Neural crest cell (in vitro differentiated cells): ENCODE measurements around the gene OSBPL6. TPM values are rescaled to one million over a fixed set of nuclear protein-coding genes. Genes with fewer than 3 reads are reported as not detected.

Source experiments
- DNase-seq: peaks from one replicate; pipeline ENCODE4 v3.0.0; 2021; ENCODE audit warnings: low read depth, mixed read lengths, low spot score
- H3K27ac Mint-ChIP-seq: one replicate; pipeline ENCODE4 v1.8.0; 2021; ENCODE audit warnings: mild to moderate bottlenecking, mixed read lengths; ENCODE audit not compliant: unreplicated experiment
- H3K27me3 Mint-ChIP-seq: 2 replicates; pipeline ENCODE4 v1.8.0; 2021; ENCODE audit warnings: low read depth, mild to moderate bottlenecking, mixed read lengths
- H3K36me3 Mint-ChIP-seq: 2 replicates; pipeline ENCODE4 v1.8.0; 2021; ENCODE audit warnings: low read depth, mild to moderate bottlenecking, mixed read lengths
- H3K4me1 Mint-ChIP-seq: 2 replicates; pipeline ENCODE4 v1.8.0; 2021; ENCODE audit warnings: mixed read lengths
- H3K4me3 Mint-ChIP-seq: one replicate; pipeline ENCODE4 v1.8.0; 2021; ENCODE audit warnings: mild to moderate bottlenecking, mixed read lengths
- H3K9me3 Mint-ChIP-seq: 2 replicates; pipeline ENCODE4 v1.8.0; 2021; ENCODE audit warnings: mixed read lengths
- total RNA-seq: library from RNA; stranded (reverse); gene quantifications from 2 replicates; pipeline ENCODE4 v1.2.1, GENCODE V29; 2021
- TF ChIP-seq, protein P1 (sequence below): fragments of 200-600 bp; sonication (generic); conservative IDR thresholded peaks from 2 replicates; pipeline ENCODE4 v1.5.0; 2021; ENCODE audit warnings: antibody characterized with exemption, mild to moderate bottlenecking

OSBPL6 gene
- total RNA-seq, 1 donor from 2014 or later = 10.8 TPM

GRCh38 chr2:178391701-178392100, 197.4 kb downstream of the OSBPL6 start:
- no peaks in the 10 kb centered on the region for H3K27me3 Mint-ChIP-seq
- peaks cover 3% of the 10 kb centered on the region for H3K36me3 Mint-ChIP-seq
- no peak overlapping the region for H3K27ac Mint-ChIP-seq
- no peak for DNase-seq
- H3K4me3 Mint-ChIP-seq = no peak overlapping the region
- H3K9me3 Mint-ChIP-seq = no peaks in the 10 kb centered on the region
- H3K4me1 Mint-ChIP-seq = no peaks in the 10 kb centered on the region
- TF ChIP-seq, protein P1, sequence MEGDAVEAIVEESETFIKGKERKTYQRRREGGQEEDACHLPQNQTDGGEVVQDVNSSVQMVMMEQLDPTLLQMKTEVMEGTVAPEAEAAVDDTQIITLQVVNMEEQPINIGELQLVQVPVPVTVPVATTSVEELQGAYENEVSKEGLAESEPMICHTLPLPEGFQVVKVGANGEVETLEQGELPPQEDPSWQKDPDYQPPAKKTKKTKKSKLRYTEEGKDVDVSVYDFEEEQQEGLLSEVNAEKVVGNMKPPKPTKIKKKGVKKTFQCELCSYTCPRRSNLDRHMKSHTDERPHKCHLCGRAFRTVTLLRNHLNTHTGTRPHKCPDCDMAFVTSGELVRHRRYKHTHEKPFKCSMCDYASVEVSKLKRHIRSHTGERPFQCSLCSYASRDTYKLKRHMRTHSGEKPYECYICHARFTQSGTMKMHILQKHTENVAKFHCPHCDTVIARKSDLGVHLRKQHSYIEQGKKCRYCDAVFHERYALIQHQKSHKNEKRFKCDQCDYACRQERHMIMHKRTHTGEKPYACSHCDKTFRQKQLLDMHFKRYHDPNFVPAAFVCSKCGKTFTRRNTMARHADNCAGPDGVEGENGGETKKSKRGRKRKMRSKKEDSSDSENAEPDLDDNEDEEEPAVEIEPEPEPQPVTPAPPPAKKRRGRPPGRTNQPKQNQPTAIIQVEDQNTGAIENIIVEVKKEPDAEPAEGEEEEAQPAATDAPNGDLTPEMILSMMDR = no peak

DNA sequence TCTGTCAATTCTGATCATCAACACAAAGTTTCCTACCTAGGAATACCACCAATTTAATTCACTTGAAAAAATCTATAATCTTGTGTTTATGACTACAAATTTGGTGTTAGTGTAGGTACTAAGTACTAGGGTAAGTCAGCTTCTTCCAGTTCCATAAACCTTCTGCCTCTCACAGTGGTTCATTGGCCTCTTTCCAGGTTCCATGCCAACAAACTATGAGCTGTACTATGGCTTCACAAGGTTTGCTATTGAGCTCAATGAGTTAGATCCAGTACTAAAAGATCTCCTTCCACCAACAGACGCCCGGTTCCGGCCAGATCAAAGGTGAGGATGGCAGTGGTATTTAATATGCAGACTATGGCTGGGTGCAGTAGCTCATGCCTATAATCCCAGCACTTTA, 197.9 kb downstream of the OSBPL6 start:
- H3K27me3 Mint-ChIP-seq = no peaks in the 10 kb centered on the region
- no peak for DNase-seq
- H3K9me3 Mint-ChIP-seq = no peaks in the 10 kb centered on the region
- H3K4me1 Mint-ChIP-seq = no peaks in the 10 kb centered on the region
- no peak overlapping the region for H3K4me3 Mint-ChIP-seq
- TF ChIP-seq, protein P1 = no peak
- peaks cover 3% of the 10 kb centered on the region for H3K36me3 Mint-ChIP-seq
- H3K27ac Mint-ChIP-seq = no peak overlapping the region

DNA sequence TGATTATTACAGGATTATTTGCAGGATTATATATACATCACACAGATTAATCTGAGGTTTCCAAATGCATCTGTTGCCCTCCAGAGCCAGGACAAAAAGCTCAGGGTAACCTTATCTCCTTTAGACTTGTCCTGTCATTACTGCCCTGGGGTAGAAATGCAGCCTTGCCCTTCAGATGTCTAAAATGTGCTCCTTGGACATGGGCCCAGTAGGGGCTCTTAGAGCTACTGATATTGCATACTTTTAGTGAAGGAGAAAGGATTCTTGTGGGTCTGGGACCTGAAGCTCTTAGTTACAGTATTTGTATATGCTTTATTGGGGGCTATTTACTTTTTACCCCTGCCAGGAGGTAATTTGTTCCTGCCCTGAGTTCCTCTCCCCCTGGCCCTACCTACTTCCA, 200.5 kb downstream of the OSBPL6 start:
- H3K27me3 Mint-ChIP-seq = no peaks in the 10 kb centered on the region
- H3K36me3 Mint-ChIP-seq = no peaks in the 10 kb centered on the region
- no peak overlapping the region for H3K27ac Mint-ChIP-seq

GRCh38 chr2:178395295-178395694, 201.0 kb downstream of the OSBPL6 start:
- TF ChIP-seq, protein P1 = no peak
- no peak for DNase-seq
- H3K9me3 Mint-ChIP-seq = no peaks in the 10 kb centered on the region
- H3K4me3 Mint-ChIP-seq = no peak overlapping the region
- H3K27me3 Mint-ChIP-seq = no peaks in the 10 kb centered on the region
- no peaks in the 10 kb centered on the region for H3K4me1 Mint-ChIP-seq
- no peaks in the 10 kb centered on the region for H3K36me3 Mint-ChIP-seq
- H3K27ac Mint-ChIP-seq = no peak overlapping the region

More for the DNA sequence above, 200.5 kb downstream of the OSBPL6 start:
- DNase-seq = no peak
- TF ChIP-seq, protein P1 = no peak
- Mint-ChIP-seq H3K4me1 (no peaks in the 10 kb centered on the region), H3K4me3 (no peak overlapping the region), H3K9me3 (no peaks in the 10 kb centered on the region)

DNA sequence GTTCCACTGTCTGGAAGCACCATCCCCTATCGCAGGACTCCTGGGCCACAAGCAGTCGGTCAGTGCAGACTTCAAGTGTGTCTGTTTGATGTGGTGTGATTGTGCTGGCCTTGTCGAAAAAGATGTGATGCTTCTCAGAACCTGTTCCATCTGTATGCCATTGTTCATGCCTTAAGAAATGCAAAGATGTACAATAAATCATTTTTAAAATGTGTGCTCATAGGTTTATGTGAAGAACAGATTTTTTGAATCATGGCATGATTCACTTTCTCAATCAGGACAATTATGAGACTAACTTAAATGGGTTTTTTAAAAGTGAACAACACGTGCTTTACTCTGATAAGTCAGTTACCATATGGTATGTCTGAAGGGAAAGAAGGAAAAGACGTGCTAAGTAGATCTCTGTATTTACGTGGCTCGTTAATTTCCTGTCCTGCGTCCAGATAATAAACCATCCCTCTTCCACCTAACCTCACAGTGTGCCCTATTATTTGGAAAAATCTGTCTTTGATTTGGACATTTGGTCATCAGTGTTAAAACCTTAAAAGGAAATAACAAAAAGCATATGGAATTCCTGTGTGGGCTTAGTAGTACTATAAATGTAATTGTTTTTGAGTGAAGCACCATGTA, 201.7 kb downstream of the OSBPL6 start:
- H3K4me1 Mint-ChIP-seq = no peaks in the 10 kb centered on the region
- no peaks in the 10 kb centered on the region for H3K36me3 Mint-ChIP-seq
- no peak for DNase-seq
- no peaks in the 10 kb centered on the region for H3K27me3 Mint-ChIP-seq
- TF ChIP-seq, protein P1 = no peak
- H3K4me3 Mint-ChIP-seq = no peak overlapping the region
- no peak overlapping the region for H3K27ac Mint-ChIP-seq
- no peaks in the 10 kb centered on the region for H3K9me3 Mint-ChIP-seq
